ENCODE measurements around the gene CRYBA2. TPM values are rescaled to one million over a fixed set of nuclear protein-coding genes. Genes with fewer than 3 reads are reported as not detected.

Gene CRYBA2
- total RNA-seq, 1 experiment from 2014 or later, result not detected

- Histone ChIP-seq H3K27me3 (ENCODE audit: control insufficient read depth, insufficient read depth, low read length) (no peaks in the 10 kb centered on the region), H3K4me3 (ENCODE audit: low read depth in 2 of 2, low read length in 2 of 2) (no peak overlapping the region), H3K9me3 (ENCODE audit: control insufficient read depth, insufficient read depth, low read depth, low read length) (no peaks in the 10 kb centered on the region), H3K4me1 (ENCODE audit: control insufficient read depth, insufficient read depth, low read length) (no peaks in the 10 kb centered on the region), H3K36me3 (ENCODE audit: control insufficient read depth, insufficient read depth, low read length) (no peaks in the 10 kb centered on the region), H3K27ac (ENCODE audit: low read length) (no peak overlapping the region)
- TF ChIP-seq SIN3A (IDR thresholded peaks at IDR 0.05; ENCODE audit: borderline replicate concordance, insufficient read depth, low read depth, low read length), result no peak
- TF ChIP-seq, protein P1, sequence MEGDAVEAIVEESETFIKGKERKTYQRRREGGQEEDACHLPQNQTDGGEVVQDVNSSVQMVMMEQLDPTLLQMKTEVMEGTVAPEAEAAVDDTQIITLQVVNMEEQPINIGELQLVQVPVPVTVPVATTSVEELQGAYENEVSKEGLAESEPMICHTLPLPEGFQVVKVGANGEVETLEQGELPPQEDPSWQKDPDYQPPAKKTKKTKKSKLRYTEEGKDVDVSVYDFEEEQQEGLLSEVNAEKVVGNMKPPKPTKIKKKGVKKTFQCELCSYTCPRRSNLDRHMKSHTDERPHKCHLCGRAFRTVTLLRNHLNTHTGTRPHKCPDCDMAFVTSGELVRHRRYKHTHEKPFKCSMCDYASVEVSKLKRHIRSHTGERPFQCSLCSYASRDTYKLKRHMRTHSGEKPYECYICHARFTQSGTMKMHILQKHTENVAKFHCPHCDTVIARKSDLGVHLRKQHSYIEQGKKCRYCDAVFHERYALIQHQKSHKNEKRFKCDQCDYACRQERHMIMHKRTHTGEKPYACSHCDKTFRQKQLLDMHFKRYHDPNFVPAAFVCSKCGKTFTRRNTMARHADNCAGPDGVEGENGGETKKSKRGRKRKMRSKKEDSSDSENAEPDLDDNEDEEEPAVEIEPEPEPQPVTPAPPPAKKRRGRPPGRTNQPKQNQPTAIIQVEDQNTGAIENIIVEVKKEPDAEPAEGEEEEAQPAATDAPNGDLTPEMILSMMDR (IDR thresholded peaks at IDR 0.05), result no peak
- TF ChIP-seq POLR2AphosphoS5 (IDR thresholded peaks at IDR 0.05; ENCODE audit: low read depth, low read length), result no peak
- no peak for TF ChIP-seq REST (IDR thresholded peaks at IDR 0.05; ENCODE audit: insufficient read depth in 1 of 2, low read depth in 2 of 2, low read length in 1 of 2)
- no peak for TF ChIP-seq TCF7L2 (IDR thresholded peaks at IDR 0.05; ENCODE audit: low read depth, low read length)
- DNase-seq (ENCODE audit: low read depth, low spot score) (no peak), ATAC-seq (no peak)
- no TSS peak for BruUV-seq (replicated peaks)
- CTCF ChIA-PET, result interaction anchor here (0.6 kb wide), 1 partner anchor 190 kb away, joined by 5 read pairs; no protein-coding TSS in a partner anchor
- POLR2A ChIA-PET, result no interaction called here
- in situ Hi-C loops (cut with HindIII; ENCODE audit: low pct_unique_long_range_greater_than_20kb, low sequenced_read_pairs), result no loop called here
- intact Hi-C loops (cut with micrococcal nuclease; ENCODE audit: unreplicated experiment), result loop anchor here (10.0 kb wide), 1 partner anchor 133 kb away; no protein-coding TSS in a partner anchor
Observed at GRCh38 chr2:219021591-219021990, 28.4 kb upstream of the CRYBA2 start.

DNA sequence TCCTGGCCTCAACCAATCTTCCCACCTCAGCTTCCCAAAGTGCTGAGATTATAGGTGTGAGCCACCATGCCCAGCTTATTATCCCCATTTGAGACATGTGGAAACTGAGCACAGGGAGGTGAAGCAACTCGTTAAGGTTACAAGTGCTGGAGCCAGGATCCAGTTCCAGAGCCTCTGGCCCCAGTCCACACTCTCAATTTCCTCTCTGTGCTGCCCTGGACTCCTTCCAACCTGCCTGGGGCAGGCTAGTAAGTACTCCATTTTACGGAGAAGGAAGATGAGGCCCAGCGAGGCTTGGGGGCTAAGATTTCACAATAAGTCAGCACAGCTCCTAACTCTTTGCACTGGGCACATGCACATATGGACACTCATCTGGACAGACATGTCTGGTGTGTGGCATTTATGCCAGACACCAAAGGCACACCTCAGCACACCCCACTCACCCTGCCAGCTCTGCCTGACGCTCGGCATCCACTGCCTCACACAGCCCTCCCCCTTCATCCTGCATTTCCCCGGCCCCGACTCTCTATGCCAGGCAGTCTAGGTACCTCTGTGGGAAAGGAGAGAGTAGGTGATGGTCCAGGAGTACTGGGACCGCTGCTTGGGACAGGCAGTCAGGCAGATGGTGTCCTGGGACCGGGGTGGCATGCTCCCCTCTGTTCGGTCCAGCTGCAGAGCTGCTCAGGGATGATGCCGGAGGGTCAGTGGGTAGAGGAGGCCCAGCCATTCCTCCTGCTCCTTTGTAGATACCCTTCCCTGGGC is 27.6 kb upstream of the CRYBA2 start:
- in situ Hi-C loops (cut with HindIII; ENCODE audit: low pct_unique_long_range_greater_than_20kb, low sequenced_read_pairs), result no loop called here
- ChIA-PET CTCF (interaction anchor here (0.6 to 1.1 kb wide), 2 partner anchors 9 to 191 kb away, joined by 3 to 5 read pairs; no protein-coding TSS in a partner anchor), POLR2A (no interaction called here)
- BruUV-seq (replicated peaks), result no TSS peak
- Histone ChIP-seq H3K4me3 (ENCODE audit: low read depth in 2 of 2, low read length in 2 of 2) (no peak overlapping the region), H3K36me3 (ENCODE audit: control insufficient read depth, insufficient read depth, low read length) (no peaks in the 10 kb centered on the region), H3K27ac (ENCODE audit: low read length) (no peak overlapping the region), H3K4me1 (ENCODE audit: control insufficient read depth, insufficient read depth, low read length) (no peaks in the 10 kb centered on the region), H3K27me3 (ENCODE audit: control insufficient read depth, insufficient read depth, low read length) (no peaks in the 10 kb centered on the region), H3K9me3 (ENCODE audit: control insufficient read depth, insufficient read depth, low read depth, low read length) (no peaks in the 10 kb centered on the region)
- no peak for TF ChIP-seq REST (IDR thresholded peaks at IDR 0.05; ENCODE audit: insufficient read depth in 1 of 2, low read depth in 2 of 2, low read length in 1 of 2)
- TF ChIP-seq TCF7L2 (IDR thresholded peaks at IDR 0.05; ENCODE audit: low read depth, low read length), result no peak
- no peak for TF ChIP-seq SIN3A (IDR thresholded peaks at IDR 0.05; ENCODE audit: borderline replicate concordance, insufficient read depth, low read depth, low read length)
- TF ChIP-seq, protein P1 (IDR thresholded peaks at IDR 0.05), result no peak
- TF ChIP-seq POLR2AphosphoS5 (IDR thresholded peaks at IDR 0.05; ENCODE audit: low read depth, low read length), result no peak
- DNase-seq (ENCODE audit: low read depth, low spot score) (no peak), ATAC-seq (peak; percentile 28; the same call in 1 of the 2 replicates)
- intact Hi-C loops (cut with micrococcal nuclease; ENCODE audit: unreplicated experiment), result loop anchor here (10.0 kb wide), 1 partner anchor 134 kb away; no protein-coding TSS in a partner anchor
